T-helper 9 cell (primary cell): ENCODE data around the gene SAMMSON.

Source experiments
- DNase-seq: peaks from one replicate; pipeline ENCODE4 v3.0.0-alpha.2; 2020

SAMMSON gene

GRCh38 chr3:70095260-70095659 lies 95.7 kb downstream of the SAMMSON start:
- DNase-seq: no peak

GRCh38 chr3:70096376-70097066 lies 97.0 kb downstream of the SAMMSON start:
- DNase-seq: no peak

GRCh38 chr3:70097084-70097483 lies 97.6 kb downstream of the SAMMSON start:
- no peak for DNase-seq

GRCh38 chr3:70108072-70108471 lies 108.5 kb downstream of the SAMMSON start:
- DNase-seq: no peak

GRCh38 chr3:70108546-70108945 lies 109.0 kb downstream of the SAMMSON start:
- no peak for DNase-seq

- DNase-seq: no peak
Observed at GRCh38 chr3:70110066-70110465, 110.5 kb downstream of the SAMMSON start.

- no peak for DNase-seq
Observed at GRCh38 chr3:70111411-70111810, 111.9 kb downstream of the SAMMSON start.

- DNase-seq: no peak
Observed at GRCh38 chr3:70112751-70113150, 113.2 kb downstream of the SAMMSON start.

- DNase-seq: no peak
Observed at GRCh38 chr3:70114431-70114830, 114.9 kb downstream of the SAMMSON start.

GRCh38 chr3:70119879-70120278 lies 120.3 kb downstream of the SAMMSON start:
- DNase-seq: no peak
